ENCODE data around the gene CYP27B1.

Gene CYP27B1

DNA sequence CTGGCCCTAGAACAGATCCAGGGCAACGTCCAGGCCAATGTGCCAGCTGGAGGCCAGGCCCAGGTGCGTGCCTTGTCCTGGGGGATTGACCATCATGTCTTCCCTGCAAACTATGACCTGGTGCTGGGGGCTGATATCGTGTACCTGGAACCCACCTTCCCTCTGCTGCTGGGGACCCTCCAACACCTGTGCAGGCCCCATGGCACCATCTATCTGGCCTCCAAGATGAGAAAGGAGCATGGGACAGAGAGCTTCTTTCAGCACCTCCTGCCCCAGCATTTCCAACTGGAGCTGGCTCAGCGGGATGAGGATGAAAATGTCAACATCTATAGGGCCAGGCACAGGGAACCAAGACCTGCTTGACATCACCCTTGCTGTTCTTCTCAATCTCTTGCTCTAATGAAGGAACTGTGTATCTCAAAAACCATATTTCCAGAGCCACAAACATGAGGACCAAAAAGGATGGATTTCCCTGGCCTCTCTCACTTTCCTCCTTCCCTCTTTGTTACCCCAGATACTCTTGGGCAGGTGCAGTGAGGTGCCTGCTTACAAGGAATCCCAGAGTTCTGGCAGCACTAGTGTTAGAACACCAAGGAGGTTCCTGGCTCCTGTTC is 13.5 kb upstream of the CYP27B1 start:
- 0 out of 2 replicates have a peak, but pooled peaks cover 3% of the 10 kb centered on the region for H3F3A ChIP-seq (ENCODE audit: insufficient read depth, low read length)
- H3K27ac ChIP-seq (ENCODE audit: low read length) = no peak overlapping the region
- no peaks in the 10 kb centered on the region for H3K27me3 ChIP-seq (replicated peaks; ENCODE audit: insufficient read depth, low read length)
- DNase-seq = no peak
- TF ChIP-seq, protein P1, sequence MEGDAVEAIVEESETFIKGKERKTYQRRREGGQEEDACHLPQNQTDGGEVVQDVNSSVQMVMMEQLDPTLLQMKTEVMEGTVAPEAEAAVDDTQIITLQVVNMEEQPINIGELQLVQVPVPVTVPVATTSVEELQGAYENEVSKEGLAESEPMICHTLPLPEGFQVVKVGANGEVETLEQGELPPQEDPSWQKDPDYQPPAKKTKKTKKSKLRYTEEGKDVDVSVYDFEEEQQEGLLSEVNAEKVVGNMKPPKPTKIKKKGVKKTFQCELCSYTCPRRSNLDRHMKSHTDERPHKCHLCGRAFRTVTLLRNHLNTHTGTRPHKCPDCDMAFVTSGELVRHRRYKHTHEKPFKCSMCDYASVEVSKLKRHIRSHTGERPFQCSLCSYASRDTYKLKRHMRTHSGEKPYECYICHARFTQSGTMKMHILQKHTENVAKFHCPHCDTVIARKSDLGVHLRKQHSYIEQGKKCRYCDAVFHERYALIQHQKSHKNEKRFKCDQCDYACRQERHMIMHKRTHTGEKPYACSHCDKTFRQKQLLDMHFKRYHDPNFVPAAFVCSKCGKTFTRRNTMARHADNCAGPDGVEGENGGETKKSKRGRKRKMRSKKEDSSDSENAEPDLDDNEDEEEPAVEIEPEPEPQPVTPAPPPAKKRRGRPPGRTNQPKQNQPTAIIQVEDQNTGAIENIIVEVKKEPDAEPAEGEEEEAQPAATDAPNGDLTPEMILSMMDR (IDR thresholded peaks at IDR 0.05; ENCODE audit: low read length) = no peak
- TF ChIP-seq EZH2 (optimal IDR thresholded peaks at IDR 0.05; ENCODE audit: low read depth, low read length) = no peak
- H3K9ac ChIP-seq (ENCODE audit: low read length) = no peak overlapping the region
- no peaks in the 10 kb centered on the region for H3K9me3 ChIP-seq (replicated peaks; ENCODE audit: insufficient read depth, low read length)
- no peaks in the 10 kb centered on the region for H3K36me3 ChIP-seq (replicated peaks; ENCODE audit: insufficient read depth, low read length)
- peaks cover 25% of the 10 kb centered on the region for H3K79me2 ChIP-seq (ENCODE audit: low read length)
- H3K4me2 ChIP-seq (ENCODE audit: low read depth, low read length) = no peak overlapping the region
- peaks cover 12% of the 10 kb centered on the region for H3K4me1 ChIP-seq (ENCODE audit: low read length)
- H2AFZ ChIP-seq (ENCODE audit: low read length) = no peak overlapping the region
- H3K4me3 ChIP-seq (ENCODE audit: low read length) = no peak overlapping the region
- H3K9me2 ChIP-seq (replicated peaks; ENCODE audit: insufficient read depth, low read length) = no peaks in the 10 kb centered on the region
- H4K20me1 ChIP-seq (ENCODE audit: insufficient read depth, low read length) = no peaks in the 10 kb centered on the region

DNA sequence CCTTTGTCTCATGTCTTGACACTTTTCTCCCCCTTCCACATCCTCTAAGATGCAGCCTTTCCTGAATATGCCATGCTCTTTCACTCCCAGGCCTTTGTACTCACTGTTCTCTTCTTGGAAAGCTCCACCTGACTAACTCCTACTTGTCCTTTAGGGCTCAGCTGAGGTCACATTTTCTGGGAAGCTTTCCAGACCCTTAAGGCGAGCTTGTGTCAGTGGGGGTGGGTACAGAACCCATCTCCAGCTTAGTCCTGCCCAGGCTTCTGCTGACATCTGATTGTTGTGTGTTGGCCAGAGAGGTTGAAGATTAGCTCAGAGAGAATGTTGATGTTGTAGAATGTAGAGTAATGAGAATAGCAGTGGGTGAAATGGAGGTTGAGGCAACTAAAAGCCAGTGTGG is 12.9 kb upstream of the CYP27B1 start:
- Histone ChIP-seq H3K79me2 (ENCODE audit: low read length) (peaks cover 21% of the 10 kb centered on the region), H3K9ac (ENCODE audit: low read length) (no peak overlapping the region), H3K36me3 (replicated peaks; ENCODE audit: insufficient read depth, low read length) (no peaks in the 10 kb centered on the region), H3K4me1 (ENCODE audit: low read length) (peaks cover 12% of the 10 kb centered on the region), H3K4me3 (ENCODE audit: low read length) (no peak overlapping the region), H3K27me3 (replicated peaks; ENCODE audit: insufficient read depth, low read length) (no peaks in the 10 kb centered on the region), H3K27ac (ENCODE audit: low read length) (no peak overlapping the region), H4K20me1 (ENCODE audit: insufficient read depth, low read length) (no peaks in the 10 kb centered on the region), H2AFZ (ENCODE audit: low read length) (no peak overlapping the region), H3K4me2 (ENCODE audit: low read depth, low read length) (no peak overlapping the region), H3F3A (ENCODE audit: insufficient read depth, low read length) (0 out of 2 replicates have a peak, but pooled peaks cover 3% of the 10 kb centered on the region), H3K9me2 (replicated peaks; ENCODE audit: insufficient read depth, low read length) (no peaks in the 10 kb centered on the region), H3K9me3 (replicated peaks; ENCODE audit: insufficient read depth, low read length) (no peaks in the 10 kb centered on the region)
- TF ChIP-seq, protein P1 (IDR thresholded peaks at IDR 0.05; ENCODE audit: low read length) = no peak
- TF ChIP-seq EZH2phosphoT487 (IDR thresholded peaks at IDR 0.05; ENCODE audit: low read length) (no peak), EZH2 (optimal IDR thresholded peaks at IDR 0.05; ENCODE audit: low read depth, low read length) (no peak)
- DNase-seq = no peak

DNA sequence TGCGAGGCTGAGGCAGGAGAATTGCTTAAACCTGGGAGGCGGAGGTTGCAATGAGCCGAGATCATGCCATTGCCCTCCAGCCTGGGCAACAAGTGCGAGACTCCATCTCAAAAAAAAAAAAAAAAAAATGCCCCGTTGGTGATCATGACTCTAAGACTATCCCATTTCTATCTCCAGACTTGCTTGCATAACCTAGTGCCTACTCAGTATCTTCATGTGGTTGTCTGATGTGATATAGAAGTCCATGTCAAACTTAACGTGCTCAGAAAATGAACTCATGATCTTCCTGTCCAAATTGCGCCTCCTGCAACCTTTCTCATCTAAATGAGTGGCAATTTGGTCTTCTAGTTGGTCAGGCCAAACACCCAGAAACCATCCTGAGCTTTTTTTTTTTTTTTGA is 11.0 kb upstream of the CYP27B1 start:
- H3K36me3 ChIP-seq (replicated peaks; ENCODE audit: insufficient read depth, low read length) = no peaks in the 10 kb centered on the region
- no peaks in the 10 kb centered on the region for H3K27me3 ChIP-seq (replicated peaks; ENCODE audit: insufficient read depth, low read length)
- no peak overlapping the region for H3K4me3 ChIP-seq (ENCODE audit: low read length)
- peaks cover 12% of the 10 kb centered on the region for H3K4me1 ChIP-seq (ENCODE audit: low read length)
- no peak overlapping the region for H2AFZ ChIP-seq (ENCODE audit: low read length)
- H3K9ac ChIP-seq (ENCODE audit: low read length) = no peak overlapping the region
- no peaks in the 10 kb centered on the region for H4K20me1 ChIP-seq (ENCODE audit: insufficient read depth, low read length)
- H3K9me2 ChIP-seq (replicated peaks; ENCODE audit: insufficient read depth, low read length) = no peaks in the 10 kb centered on the region
- 0 out of 2 replicates have a peak, but pooled peaks cover under 1% of the 10 kb centered on the region for H3F3A ChIP-seq (ENCODE audit: insufficient read depth, low read length)
- H3K9me3 ChIP-seq (replicated peaks; ENCODE audit: insufficient read depth, low read length) = no peaks in the 10 kb centered on the region
- no peak overlapping the region for H3K4me2 ChIP-seq (ENCODE audit: low read depth, low read length)
- no peak for TF ChIP-seq EZH2 (optimal IDR thresholded peaks at IDR 0.05; ENCODE audit: low read depth, low read length)
- TF ChIP-seq EZH2phosphoT487 (IDR thresholded peaks at IDR 0.05; ENCODE audit: low read length) = no peak
- TF ChIP-seq, protein P1 (IDR thresholded peaks at IDR 0.05; ENCODE audit: low read length) = no peak
- peaks cover 4% of the 10 kb centered on the region for H3K79me2 ChIP-seq (ENCODE audit: low read length)
- H3K27ac ChIP-seq (ENCODE audit: low read length) = no peak overlapping the region
- DNase-seq = no peak
